ENCODE results near the gene MEGF6. TPM values are rescaled to one million over a fixed set of nuclear protein-coding genes. Genes with fewer than 3 reads are reported as not detected.
A peak's percentile ranks its signal among the peaks of the same experiment; 100 is the strongest.

MEGF6 gene
- total RNA-seq, 1 donor from 2014 or later = 6.4 TPM

- no peak for DNase-seq
Measured at GRCh38 chr1:3609769-3610526, 1.4 kb downstream of the MEGF6 start.

DNA sequence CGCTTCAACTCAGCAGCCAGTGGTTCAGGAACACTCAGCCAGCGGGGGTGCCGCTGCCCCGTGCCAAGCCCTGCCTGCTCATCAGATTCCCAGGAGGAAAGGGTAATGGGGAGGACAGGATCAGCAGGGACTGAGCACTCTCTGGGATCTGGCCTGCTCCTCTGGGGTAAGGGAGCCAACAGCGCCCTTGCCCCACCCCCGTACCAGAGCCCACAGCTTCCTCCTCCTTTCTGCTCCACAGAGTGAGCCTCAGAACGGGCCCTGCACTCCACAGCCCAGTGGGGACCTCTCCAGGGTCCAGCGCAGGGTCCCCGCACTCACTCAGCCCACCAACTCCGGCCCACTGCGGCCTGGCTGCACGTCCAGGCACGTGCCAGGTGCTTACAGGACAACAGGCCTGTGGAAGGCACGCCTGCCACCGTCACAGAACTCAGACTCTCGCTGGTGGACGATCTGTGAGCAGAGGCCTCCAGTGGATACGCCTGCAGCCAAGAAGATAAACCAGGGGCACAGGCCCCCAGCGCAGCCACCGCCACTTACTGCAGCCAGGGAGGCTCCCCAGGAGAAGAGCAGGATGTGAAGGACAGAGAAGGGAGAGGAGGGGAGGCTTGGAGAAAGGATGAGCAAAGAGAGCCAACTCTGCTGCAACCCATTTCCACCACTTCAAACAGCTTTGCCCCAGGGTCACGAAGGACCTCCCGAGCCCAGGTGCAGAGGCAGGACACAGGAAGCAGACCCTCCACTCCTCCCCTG, 2.1 kb downstream of the MEGF6 start:
- DNase-seq = no peak

- DNase-seq = no peak
Measured at GRCh38 chr1:3608154-3608553, 3.2 kb downstream of the MEGF6 start.

DNA sequence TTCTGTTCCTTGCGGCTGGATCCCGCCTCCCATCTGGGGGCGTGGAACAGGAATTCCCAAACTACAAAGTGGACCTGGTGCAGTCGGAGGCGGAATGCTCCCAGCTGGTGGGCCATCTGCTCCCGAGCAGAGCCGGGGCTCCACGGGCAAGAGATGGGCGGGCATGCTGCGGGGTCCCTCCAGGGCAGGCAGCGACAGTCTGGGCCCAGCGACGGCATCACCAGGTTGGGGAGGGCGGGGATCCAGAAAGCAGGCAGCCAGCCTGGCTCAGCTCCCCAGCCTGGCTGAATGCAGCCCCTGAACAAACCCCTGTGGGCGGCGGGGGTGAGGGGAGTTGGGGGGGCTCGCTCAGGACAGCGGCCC, 3.6 kb downstream of the MEGF6 start:
- no peak for DNase-seq

GRCh38 chr1:3606779-3607702, 4.3 kb downstream of the MEGF6 start:
- DNase-seq = no peak

GRCh38 chr1:3604997-3605823, 6.1 kb downstream of the MEGF6 start:
- no peak for DNase-seq

DNA sequence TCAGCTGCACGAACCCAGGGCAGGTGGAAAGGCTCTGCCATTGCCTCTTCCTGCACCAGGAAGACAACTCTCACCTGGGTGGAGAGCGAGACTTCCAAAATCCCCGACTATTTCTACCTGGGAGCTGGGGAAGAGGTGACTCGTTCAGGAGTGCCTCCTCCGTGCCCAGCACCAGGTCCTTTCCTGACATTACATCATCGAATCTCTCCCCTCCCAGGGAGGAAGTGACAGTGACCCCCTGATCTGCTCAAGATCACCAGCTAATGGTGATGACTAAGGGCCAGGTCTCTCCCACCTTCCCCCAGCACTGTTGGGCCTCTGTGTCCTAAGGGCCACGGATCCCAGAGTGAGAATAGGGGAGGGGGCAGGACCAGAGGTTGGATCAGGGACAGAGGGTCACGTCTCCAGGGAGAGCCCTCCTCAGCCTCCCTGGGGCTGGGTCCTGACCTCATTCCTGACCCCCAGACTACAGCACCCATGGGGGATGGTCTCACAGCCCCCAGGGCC, 6.8 kb downstream of the MEGF6 start:
- DNase-seq = no peak

- DNase-seq = no peak
Measured at GRCh38 chr1:3603571-3604467, 7.5 kb downstream of the MEGF6 start.

DNA sequence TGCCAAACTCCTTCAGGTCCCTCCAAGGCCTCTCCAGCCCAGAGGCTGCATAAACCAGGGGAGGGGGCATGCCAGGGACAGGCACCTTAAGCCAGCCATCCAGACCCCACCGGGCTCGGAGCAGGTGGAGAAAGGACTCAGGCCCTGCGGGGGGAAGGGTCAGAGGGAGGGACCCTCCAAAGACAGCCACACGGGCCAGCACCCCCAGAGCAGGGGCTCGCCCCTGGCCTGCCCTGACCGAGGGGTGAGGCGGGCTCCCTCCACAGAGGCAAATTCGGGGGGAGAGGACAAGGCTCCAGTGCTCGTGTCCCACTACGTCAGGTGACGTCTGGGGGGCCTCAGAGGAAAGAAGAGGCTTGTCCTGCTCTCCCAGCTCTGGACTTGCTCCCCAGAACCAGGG, 8.2 kb downstream of the MEGF6 start:
- no peak for DNase-seq

DNA sequence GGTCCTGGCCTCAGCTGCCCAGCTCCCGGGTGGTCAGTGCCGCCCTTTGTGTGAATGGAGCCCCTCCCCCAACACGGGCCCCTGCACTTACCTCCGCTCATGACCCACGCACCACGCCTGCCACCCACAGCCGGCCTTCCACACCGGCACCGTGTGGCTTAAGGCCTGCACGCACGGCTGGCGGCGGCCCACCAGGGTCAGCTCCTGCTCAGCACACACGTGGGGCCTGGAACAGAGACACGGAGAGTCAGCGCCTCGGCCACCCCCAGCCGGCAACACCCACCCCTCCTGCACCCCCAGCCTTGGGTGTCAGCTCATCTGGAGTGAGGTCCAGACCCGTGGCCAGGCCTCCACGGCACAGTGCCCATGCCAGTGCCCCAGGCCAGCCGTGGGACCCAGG, 8.9 kb downstream of the MEGF6 start:
- DNase-seq = no peak

DNA sequence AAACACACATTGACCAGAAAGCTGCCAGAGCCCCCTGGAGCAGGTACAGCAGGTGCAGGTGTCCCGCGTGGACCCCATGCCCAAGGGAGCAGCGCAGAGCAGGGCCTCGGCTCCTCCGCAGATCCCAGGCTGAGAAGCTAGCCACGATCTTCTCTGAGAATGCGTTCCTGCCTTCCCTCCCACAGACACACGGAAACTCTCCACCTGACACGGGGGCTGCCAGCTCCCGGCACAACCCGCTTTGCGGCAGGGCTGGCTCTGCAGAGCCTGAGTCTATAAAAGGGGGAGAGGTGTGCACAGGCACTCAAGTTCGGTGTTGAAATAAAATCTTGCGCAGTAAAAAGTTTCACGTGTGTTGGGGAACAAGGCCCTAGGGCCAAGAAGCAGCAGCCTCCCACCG, 9.6 kb downstream of the MEGF6 start:
- DNase-seq = no peak

DNA sequence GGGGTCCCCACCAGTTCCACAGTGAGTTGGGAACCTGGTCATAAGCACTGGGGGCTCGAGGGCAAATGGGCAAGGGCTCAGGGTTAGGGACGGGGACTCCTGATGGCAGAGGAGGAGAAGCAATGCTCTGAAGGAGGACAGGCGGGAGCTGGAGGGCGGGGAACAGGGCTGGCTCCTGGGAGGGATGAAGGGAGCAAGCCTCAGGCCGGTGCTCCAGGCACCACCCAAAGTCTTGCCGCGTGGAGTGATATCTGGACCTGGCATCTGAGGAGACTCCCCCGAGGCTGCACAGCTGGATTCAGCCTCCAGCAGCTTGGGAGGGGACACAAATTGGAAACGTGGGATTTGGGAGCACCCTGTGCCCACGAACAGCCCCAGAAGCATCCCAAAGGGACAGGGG, 11.0 kb downstream of the MEGF6 start:
- DNase-seq = no peak

GRCh38 chr1:3599816-3600215, 11.5 kb downstream of the MEGF6 start:
- DNase-seq = no peak

- DNase-seq = peak; percentile 30
Measured at GRCh38 chr1:3599286-3599811, 12.0 kb downstream of the MEGF6 start.

GRCh38 chr1:3598522-3599285, 12.6 kb downstream of the MEGF6 start:
- no peak for DNase-seq

- no peak for DNase-seq
Measured at GRCh38 chr1:3598051-3598491, 13.2 kb downstream of the MEGF6 start.

DNA sequence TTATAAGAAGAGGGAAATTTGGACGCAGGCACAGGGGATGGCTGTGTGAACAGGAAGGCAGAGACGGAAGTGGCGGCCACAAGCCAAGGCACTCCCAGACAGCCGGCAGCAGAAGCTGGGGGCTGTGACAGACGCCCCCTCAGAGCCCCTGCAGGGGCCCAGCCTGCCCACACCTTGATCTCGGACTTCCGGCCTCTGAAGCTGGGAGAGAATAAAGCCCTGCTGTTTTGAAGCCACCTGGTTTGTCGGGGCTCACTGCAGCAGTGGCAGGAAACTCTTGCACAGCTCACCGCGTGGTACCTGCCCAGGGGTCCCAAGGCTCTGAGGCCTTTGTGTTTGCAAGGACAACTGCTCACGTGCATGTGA, 13.7 kb downstream of the MEGF6 start:
- DNase-seq = no peak

- no peak for DNase-seq
Measured at GRCh38 chr1:3596663-3597598, 14.4 kb downstream of the MEGF6 start.

Measured in occipital lobe (tissue), 2 donors.